Endothelial cell of umbilical vein (primary cell): ENCODE results near the gene SCGB1D2. TPM values are rescaled to one million over a fixed set of nuclear protein-coding genes. Genes with fewer than 3 reads are reported as not detected.

Experiments
- BruUV-seq: library from RNA; stranded (reverse); fragments of 400-500 nt; replicated peaks from 2 replicates; lab custom pipeline; 2021; lab: Mats Ljungman, UMichigan
- CTCF ChIA-PET: fragments of 300-600, 350-600 bp; sonication (Branson Sonifier 250); formaldehyde crosslinking; loops from one replicate; lab custom pipeline; 2021; ENCODE audit warnings: antibody characterized with exemption, inconsistent platforms; lab: Charles Lee
- POLR2A ChIA-PET: fragments of 300-600, 350-600 bp; sonication (Branson Sonifier 250); formaldehyde crosslinking; loops from one replicate; lab custom pipeline; 2021; ENCODE audit warnings: antibody characterized with exemption, inconsistent platforms; lab: Charles Lee
- DNase-seq: peaks from one replicate; pipeline ENCODE4 v3.0.0-alpha.2; 2011; ENCODE audit warnings: low read depth, low spot score
- FAIRE-seq: peaks from 2 replicates; lab custom pipeline; 2011; peaks lifted over from hg19 to GRCh38; lab: Jason Lieb, UNC
- H2AFZ ChIP-seq: 2 replicates; pipeline ENCODE4 v1.6.0; 2012; ENCODE audit warnings: low read depth, low read length, control low read depth, inconsistent platforms
- H3K27ac ChIP-seq: 2 replicates; pipeline ENCODE4 v1.5.1; 2011; ENCODE audit warnings: low read depth, mild to moderate bottlenecking, control low read depth, low read length, moderate library complexity; ENCODE audit not compliant: insufficient read depth
- H3K27me3 ChIP-seq, 2 experiments: 2 replicates each; pipeline versions ENCODE4 v1.6.0 to v1.6.1; 2011; ENCODE audit warnings: low read length in 2 of 2, mixed read lengths in 1 of 2; ENCODE audit not compliant: control insufficient read depth in 2 of 2, insufficient read depth in 2 of 2
- H3K36me3 ChIP-seq, 2 experiments: 2 replicates in 1 of 2; 3 replicates in 1 of 2; pipeline ENCODE4 v1.5.1; 2011; ENCODE audit warnings: low read length in 2 of 2, mild to moderate bottlenecking in 1 of 2, moderate library complexity in 1 of 2; ENCODE audit not compliant: control insufficient read depth in 2 of 2, insufficient read depth in 2 of 2; ENCODE audit errors: extremely low read depth in 1 of 2
- H3K4me1 ChIP-seq: 3 replicates; pipeline ENCODE4 v1.5.1; 2011; ENCODE audit warnings: mild to moderate bottlenecking, low read length; ENCODE audit not compliant: control insufficient read depth, insufficient read depth; ENCODE audit errors: extremely low read depth
- H3K4me2 ChIP-seq: 2 replicates; pipeline ENCODE4 v1.6.1; 2011; ENCODE audit warnings: low read length, control low read depth, mixed read lengths; ENCODE audit not compliant: insufficient read depth
- H3K4me3 ChIP-seq, 3 experiments: fragments of 200-600 bp in 1 of 3; sonication (generic), shearing (Covaris generic) in 1 of 3; replicated peaks in 1 of 3; 2 replicates each; pipeline ENCODE4 v1.5.1; 2011 to 2016; ENCODE audit warnings: control low read depth in 3 of 3, low read length in 3 of 3, mild to moderate bottlenecking in 2 of 3, inconsistent platforms in 1 of 3, low read depth in 1 of 3, moderate library complexity in 1 of 3; ENCODE audit not compliant: insufficient read depth in 1 of 3
- H3K79me2 ChIP-seq: 2 replicates; pipeline ENCODE4 v1.6.0; 2012; ENCODE audit warnings: low read length, inconsistent platforms; ENCODE audit not compliant: control insufficient read depth, insufficient read depth
- H3K9ac ChIP-seq: replicated peaks from 2 replicates; pipeline ENCODE3; 2011; ENCODE audit warnings: low read length, control low read depth; ENCODE audit not compliant: insufficient read depth; ENCODE audit errors: extremely low read depth
- H3K9me1 ChIP-seq: replicated peaks from 3 replicates; pipeline ENCODE4 v1.6.0; 2011; ENCODE audit warnings: mild to moderate bottlenecking, low read length; ENCODE audit not compliant: control insufficient read depth, insufficient read depth; ENCODE audit errors: extremely low read depth
- H3K9me3 ChIP-seq: replicated peaks from 2 replicates; pipeline ENCODE4 v1.5.1; 2012; ENCODE audit warnings: low read length, inconsistent platforms; ENCODE audit not compliant: control insufficient read depth, insufficient read depth
- H4K20me1 ChIP-seq: replicated peaks from 2 replicates; pipeline ENCODE3; 2011; ENCODE audit warnings: mild to moderate bottlenecking, low read length; ENCODE audit not compliant: control insufficient read depth, insufficient read depth; ENCODE audit errors: extremely low read depth
- EZH2 ChIP-seq: IDR thresholded peaks from 2 replicates; pipeline ENCODE4 v1.6.1; 2012; ENCODE audit warnings: borderline replicate concordance, low read depth, mild to moderate bottlenecking, moderate library complexity, low read length, inconsistent platforms; ENCODE audit not compliant: severe bottlenecking
- FOS ChIP-seq: IDR thresholded peaks from 2 replicates; pipeline ENCODE4 v1.6.1; 2011; ENCODE audit warnings: mild to moderate bottlenecking, low read length, moderate library complexity, borderline replicate concordance; ENCODE audit not compliant: insufficient read depth
- GATA2 ChIP-seq: IDR thresholded peaks from 2 replicates; pipeline ENCODE4 v1.7.0; 2011; ENCODE audit warnings: low read depth, mild to moderate bottlenecking, moderate library complexity, mixed read lengths, low read length; ENCODE audit not compliant: insufficient read length, insufficient read depth
- JUN ChIP-seq: IDR thresholded peaks from 2 replicates; pipeline ENCODE4 v1.6.1; 2011; ENCODE audit warnings: borderline replicate concordance, low read depth; ENCODE audit not compliant: insufficient read length, insufficient read depth
- MYC ChIP-seq: IDR thresholded peaks from one replicate; pipeline ENCODE4 v1.6.1; 2011; ENCODE audit warnings: mild to moderate bottlenecking, low read depth, low read length
- POLR2A ChIP-seq: IDR thresholded peaks from 2 replicates; pipeline ENCODE4 v1.6.1; 2012; ENCODE audit warnings: low read depth, mild to moderate bottlenecking, control low read depth, low read length
- POLR2AphosphoS5 ChIP-seq: IDR thresholded peaks from 2 replicates; pipeline ENCODE4 v1.6.1; 2012; ENCODE audit warnings: low read depth, mild to moderate bottlenecking, control low read depth, low read length, moderate library complexity; ENCODE audit not compliant: insufficient read depth
- dilution Hi-C: fragments of 300-500 bp; cut with MboI; formaldehyde crosslinking; loops from one replicate; pipeline ENCODE4 v1.15.0; 2019; ENCODE audit warnings: low sequenced_read_pairs; ENCODE audit not compliant: extremely low pct_ligation_motif_present
- intact Hi-C: fragments of 100-400 bp; cut with micrococcal nuclease; formaldehyde crosslinking; loops from one replicate; pipeline ENCODE4 v1.10.0; 2022
- polyA plus RNA-seq, 4 experiments: library from polyadenylated mRNA; depleted of rRNA in 3 of 4; stranded (reverse) in 3 of 4; unstranded in 1 of 4; fragments of >200 nt; gene quantifications; 2 replicates each; pipeline versions ENCODE4 v1.2.1 to v1.2.3, GENCODE V29; 2011 to 2012; ENCODE audit warnings: missing spikeins in 1 of 4
- total RNA-seq: library from RNA; stranded (reverse); gene quantifications from 2 replicates; pipeline ENCODE4 v1.2.3, GENCODE V29; 2021
- TF ChIP-seq, protein P1 (sequence below): IDR thresholded peaks from 2 replicates; pipeline ENCODE4 v1.6.1; 2011; ENCODE audit not compliant: insufficient read depth, insufficient read length
- TF ChIP-seq, protein P2 (sequence below), 2 donors: IDR thresholded peaks; 1 replicate in 1 of 2; 2 replicates in 1 of 2; pipeline ENCODE4 v1.5.1; 2011; ENCODE audit warnings: low read length in 2 of 2, mild to moderate bottlenecking in 2 of 2, moderate library complexity in 2 of 2, control low read depth in 1 of 2, inconsistent platforms in 1 of 2, low read depth in 1 of 2; ENCODE audit not compliant: insufficient read depth in 1 of 2; ENCODE audit errors: extremely low read depth in 1 of 2

SCGB1D2 gene
- total and polyA plus RNA-seq, 2 donors (not counting 3 experiments of a cell fraction or from before 2014, with no cell fraction given), result not detected

DNA sequence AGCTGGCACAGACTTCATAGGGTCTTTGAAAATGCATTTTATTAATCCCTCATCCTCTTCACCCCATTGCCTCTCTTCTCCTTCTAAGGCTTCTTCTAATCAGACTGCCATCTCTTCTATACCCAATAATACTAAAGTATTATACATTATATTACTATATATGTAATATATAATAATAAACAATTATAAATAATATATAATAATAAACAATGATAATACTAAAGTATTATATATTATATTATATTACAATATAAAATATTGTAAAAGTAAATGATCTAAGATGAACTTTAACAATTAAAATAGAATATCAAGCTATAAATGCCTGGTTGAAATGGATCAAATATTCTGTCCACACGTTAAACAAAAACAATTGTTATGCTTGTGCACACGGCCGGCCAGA lies 20.5 kb upstream of the SCGB1D2 start:
- no TSS peak for BruUV-seq
- peaks cover 6% of the 10 kb centered on the region for H3K9me3 ChIP-seq
- peaks cover 0 to 2% of the 10 kb centered on the region in 2 experiments for H3K27me3 ChIP-seq
- dilution Hi-C loops, result no loop called here
- TF ChIP-seq MYC (no peak), EZH2 (no peak), FOS (no peak), POLR2A (no peak), GATA2 (no peak), JUN (no peak), POLR2AphosphoS5 (no peak)
- TF ChIP-seq, protein P1, sequence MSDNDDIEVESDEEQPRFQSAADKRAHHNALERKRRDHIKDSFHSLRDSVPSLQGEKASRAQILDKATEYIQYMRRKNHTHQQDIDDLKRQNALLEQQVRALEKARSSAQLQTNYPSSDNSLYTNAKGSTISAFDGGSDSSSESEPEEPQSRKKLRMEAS, result no peak
- TF ChIP-seq, protein P2, sequence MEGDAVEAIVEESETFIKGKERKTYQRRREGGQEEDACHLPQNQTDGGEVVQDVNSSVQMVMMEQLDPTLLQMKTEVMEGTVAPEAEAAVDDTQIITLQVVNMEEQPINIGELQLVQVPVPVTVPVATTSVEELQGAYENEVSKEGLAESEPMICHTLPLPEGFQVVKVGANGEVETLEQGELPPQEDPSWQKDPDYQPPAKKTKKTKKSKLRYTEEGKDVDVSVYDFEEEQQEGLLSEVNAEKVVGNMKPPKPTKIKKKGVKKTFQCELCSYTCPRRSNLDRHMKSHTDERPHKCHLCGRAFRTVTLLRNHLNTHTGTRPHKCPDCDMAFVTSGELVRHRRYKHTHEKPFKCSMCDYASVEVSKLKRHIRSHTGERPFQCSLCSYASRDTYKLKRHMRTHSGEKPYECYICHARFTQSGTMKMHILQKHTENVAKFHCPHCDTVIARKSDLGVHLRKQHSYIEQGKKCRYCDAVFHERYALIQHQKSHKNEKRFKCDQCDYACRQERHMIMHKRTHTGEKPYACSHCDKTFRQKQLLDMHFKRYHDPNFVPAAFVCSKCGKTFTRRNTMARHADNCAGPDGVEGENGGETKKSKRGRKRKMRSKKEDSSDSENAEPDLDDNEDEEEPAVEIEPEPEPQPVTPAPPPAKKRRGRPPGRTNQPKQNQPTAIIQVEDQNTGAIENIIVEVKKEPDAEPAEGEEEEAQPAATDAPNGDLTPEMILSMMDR (IDR thresholded peaks at IDR 0.05; ENCODE audit: extremely low read depth in 1 of 2, insufficient read depth in 1 of 2, low read depth in 1 of 2, low read length in 2 of 2), result no peak
- H3K4me1 ChIP-seq, result no peaks in the 10 kb centered on the region
- no peak overlapping the region for H3K27ac ChIP-seq
- POLR2A ChIA-PET, result no interaction called here
- no peaks in the 10 kb centered on the region for H3K9me1 ChIP-seq
- no peak overlapping the region for H3K9ac ChIP-seq
- H4K20me1 ChIP-seq, result no peaks in the 10 kb centered on the region
- no peak for FAIRE-seq
- H3K36me3 ChIP-seq, result no peaks in the 10 kb centered on the region
- H3K79me2 ChIP-seq, result no peaks in the 10 kb centered on the region
- H3K4me2 ChIP-seq, result no peak overlapping the region
- CTCF ChIA-PET, result interaction anchor here (1.1 kb wide), 1 partner anchor 89 kb away, joined by 4 read pairs; no protein-coding TSS in a partner anchor
- no peak overlapping the region for H3K4me3 ChIP-seq
- DNase-seq, result no peak
- no peak overlapping the region for H2AFZ ChIP-seq
- intact Hi-C loops, result no loop called here
